GM12875 (cell line): ENCODE results near the gene ADH6.
"Not testable (repeated sequence)": the region's sequence is repeated elsewhere in the genome, so short reads cannot be mapped to it uniquely, and the experiment has no call there.

ENCODE experiments used
- H3K4me3 ChIP-seq: one replicate; pipeline ENCODE4 v1.5.1; 2011; ENCODE audit warnings: low read depth, low read length, control low read depth
- TF ChIP-seq, protein P1 (sequence below): IDR thresholded peaks from 2 replicates; pipeline ENCODE4 v1.5.1; 2011; ENCODE audit warnings: low read depth, mild to moderate bottlenecking, control low read depth, inconsistent platforms, low read length, moderate library complexity, borderline replicate concordance; ENCODE audit not compliant: insufficient read depth

The ADH6 gene

GRCh38 chr4:99207069-99207743, 11.8 kb downstream of the ADH6 start:
- H3K4me3 ChIP-seq = no peak overlapping the region
- TF ChIP-seq, protein P1, sequence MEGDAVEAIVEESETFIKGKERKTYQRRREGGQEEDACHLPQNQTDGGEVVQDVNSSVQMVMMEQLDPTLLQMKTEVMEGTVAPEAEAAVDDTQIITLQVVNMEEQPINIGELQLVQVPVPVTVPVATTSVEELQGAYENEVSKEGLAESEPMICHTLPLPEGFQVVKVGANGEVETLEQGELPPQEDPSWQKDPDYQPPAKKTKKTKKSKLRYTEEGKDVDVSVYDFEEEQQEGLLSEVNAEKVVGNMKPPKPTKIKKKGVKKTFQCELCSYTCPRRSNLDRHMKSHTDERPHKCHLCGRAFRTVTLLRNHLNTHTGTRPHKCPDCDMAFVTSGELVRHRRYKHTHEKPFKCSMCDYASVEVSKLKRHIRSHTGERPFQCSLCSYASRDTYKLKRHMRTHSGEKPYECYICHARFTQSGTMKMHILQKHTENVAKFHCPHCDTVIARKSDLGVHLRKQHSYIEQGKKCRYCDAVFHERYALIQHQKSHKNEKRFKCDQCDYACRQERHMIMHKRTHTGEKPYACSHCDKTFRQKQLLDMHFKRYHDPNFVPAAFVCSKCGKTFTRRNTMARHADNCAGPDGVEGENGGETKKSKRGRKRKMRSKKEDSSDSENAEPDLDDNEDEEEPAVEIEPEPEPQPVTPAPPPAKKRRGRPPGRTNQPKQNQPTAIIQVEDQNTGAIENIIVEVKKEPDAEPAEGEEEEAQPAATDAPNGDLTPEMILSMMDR = no peak

DNA sequence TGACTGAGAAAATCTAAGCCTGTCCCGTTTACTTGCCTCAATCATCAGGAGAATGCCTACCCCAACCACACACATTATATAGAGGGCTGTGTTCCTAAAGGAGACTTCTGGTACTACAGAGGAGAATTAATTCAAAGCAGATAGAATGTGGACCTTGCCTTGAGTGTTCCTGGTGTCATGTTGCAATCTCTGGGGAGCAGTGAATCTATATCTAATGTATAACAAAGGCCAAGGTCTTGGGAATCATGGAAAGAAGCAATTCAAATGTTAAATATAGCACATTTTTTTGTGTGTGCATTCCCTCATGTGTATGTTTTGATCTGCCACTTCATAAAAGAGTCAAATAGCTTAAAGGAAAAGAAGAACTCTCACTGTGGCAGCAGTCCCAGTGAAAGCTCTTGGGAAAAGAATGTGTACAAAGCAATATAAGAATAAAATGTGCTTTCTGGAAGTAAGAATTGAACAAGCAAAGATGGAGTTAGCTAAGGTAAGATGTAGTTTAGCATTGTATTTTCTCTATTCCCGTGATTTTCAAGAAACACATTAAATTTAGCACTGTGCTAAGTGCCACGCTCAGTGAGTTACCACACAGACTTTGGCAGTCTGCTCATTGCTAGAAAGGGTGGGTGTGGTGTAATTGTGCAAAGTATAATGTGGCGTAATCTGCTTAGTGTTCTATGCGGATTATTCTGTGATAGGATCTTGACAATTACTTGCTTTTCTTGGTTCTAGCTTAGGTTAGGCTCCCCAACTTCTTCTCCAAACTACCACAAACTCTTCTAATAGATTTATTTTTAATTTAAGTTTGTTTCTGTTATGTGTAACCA, 13.7 kb downstream of the ADH6 start:
- TF ChIP-seq, protein P1 = no peak
- no peak overlapping the region for H3K4me3 ChIP-seq

DNA sequence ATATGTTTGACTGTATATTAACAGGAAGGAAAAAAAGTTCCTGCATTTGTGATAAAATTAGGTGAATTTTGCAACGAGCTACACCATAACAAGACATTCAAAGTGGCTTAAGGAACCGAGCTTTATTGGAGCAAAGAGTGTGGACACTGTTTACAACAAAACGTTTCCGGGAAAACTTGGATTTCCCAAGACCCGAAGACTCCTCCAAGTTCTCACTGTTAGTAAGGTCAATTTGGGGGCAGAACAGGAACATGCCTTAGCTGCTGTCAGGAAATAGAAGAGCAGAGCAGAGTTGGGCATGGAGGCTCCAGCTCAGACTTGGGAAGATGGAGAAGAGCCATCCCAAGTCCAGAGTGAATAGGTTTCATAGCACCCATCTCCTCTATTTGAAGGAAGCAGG, 16.5 kb downstream of the ADH6 start:
- TF ChIP-seq, protein P1 = no peak
- H3K4me3 ChIP-seq = no peak overlapping the region

- H3K4me3 ChIP-seq = no peak overlapping the region
- TF ChIP-seq, protein P1 = no peak
Observed at GRCh38 chr4:99202094-99202493, 17.0 kb downstream of the ADH6 start.

GRCh38 chr4:99201690-99202089, 17.4 kb downstream of the ADH6 start:
- H3K4me3 ChIP-seq = no peak overlapping the region
- TF ChIP-seq, protein P1 = no peak

- TF ChIP-seq, protein P1 = no peak
Observed at GRCh38 chr4:99200138-99200537, 18.9 kb downstream of the ADH6 start.

GRCh38 chr4:99190336-99190735, 28.7 kb downstream of the ADH6 start:
- TF ChIP-seq, protein P1 = no peak
- H3K4me3 ChIP-seq = no peak overlapping the region

More at GRCh38 chr4:99200138-99200537, 18.9 kb downstream of the ADH6 start:
- no peak overlapping the region for H3K4me3 ChIP-seq

DNA sequence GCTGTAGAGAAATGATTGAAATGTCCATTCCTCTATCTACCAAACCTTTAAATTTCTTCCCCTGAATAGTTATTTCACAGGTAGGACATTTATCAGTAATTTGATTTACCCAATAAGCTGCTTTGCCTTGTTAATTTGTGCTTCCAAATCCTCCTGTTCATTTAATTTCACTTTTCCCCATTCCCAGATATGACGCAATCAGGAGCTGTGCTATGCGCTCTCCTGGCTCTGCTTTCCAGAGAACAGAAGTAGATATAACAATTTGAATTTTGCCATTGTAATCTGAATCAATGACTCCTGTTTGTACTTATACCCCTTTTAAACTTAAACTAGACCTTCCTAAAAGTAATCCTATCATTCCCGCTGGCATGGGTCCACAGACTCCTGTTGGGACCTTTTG, 29.1 kb downstream of the ADH6 start:
- not testable (repeated sequence) for H3K4me3 ChIP-seq
